ENCODE measurements around the gene ANO6.
"Not testable (repeated sequence)": the region's sequence is repeated elsewhere in the genome, so short reads cannot be mapped to it uniquely, and the experiment has no call there.

ANO6 gene

DNA sequence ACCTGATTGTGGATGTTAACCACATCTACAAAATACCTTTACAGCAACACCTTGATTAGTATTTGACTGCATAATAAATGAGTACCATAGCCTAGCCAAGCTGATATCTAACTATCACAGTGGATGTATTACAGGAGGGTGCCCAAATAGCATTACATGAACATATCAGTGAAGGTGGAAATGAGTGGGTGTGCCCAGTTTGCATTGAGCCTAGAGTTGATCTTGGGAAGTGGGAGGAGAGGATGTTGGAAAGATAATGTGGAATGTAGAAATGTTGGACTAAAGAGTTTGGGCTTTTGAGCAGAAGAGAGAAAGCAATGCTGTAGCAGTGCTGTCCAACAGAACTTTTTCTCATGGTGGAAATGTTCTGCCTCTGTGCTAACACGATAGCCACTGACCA is 98.9 kb downstream of the ANO6 start:
- no peak for DNase-seq (ENCODE audit: low spot score)

DNA sequence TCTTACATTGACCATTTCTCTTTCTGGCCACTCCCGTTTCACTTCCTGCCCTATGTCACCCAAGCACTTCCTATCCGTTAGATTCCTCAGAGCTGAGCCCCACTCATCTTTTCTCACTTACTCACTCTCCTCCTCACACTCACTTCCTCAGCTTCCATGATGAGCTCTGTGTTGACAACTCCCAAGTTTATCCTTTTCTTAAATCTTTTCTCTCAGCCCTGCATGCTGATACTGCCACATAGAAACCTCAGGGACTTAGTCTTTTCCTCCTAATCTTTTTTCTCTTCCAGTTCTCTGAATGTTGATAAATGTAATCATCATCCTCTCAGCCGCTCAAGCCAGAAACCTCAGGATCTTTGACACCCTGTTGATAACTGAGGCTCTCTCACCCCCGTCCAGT is 99.6 kb downstream of the ANO6 start:
- DNase-seq (ENCODE audit: low spot score) = no peak

DNA sequence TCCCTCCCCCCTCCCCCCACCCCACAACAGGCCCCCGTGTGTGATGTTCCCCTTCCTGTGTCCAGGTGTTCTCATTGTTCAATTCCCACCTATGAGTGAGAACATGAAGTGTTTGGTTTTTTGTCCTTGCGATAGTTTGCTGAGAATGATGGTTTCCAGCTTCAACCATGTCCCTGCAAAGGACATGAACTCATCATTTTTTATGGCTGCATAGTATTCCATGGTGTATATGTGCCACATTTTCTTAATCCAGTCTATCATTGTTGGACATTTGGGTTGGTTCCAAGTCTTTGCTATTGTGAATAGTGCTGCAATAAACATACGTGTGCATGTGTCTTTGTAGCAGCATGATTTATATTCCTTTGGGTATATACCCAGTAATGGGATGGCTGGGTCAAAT is 101.4 kb downstream of the ANO6 start:
- not testable (repeated sequence) for DNase-seq (ENCODE audit: low spot score)

DNA sequence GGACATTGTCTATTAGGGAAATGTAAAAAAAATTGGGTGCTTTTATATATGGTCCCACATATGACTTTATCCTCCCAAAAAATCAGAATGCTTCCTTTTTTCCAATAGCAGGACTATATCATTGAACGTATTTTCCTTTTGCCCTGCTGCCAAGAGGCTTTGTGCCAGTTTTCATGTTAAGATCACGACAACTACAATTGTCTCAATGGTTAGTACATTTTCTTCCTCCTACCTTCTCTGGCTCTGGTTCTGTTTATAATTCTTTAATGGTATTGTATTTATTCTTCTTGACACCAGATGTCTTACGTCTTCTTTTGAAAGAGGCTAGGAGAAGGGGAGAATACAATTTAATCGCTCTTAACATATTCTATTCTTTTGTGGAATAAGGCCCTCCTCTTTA is 106.9 kb downstream of the ANO6 start:
- no peak for DNase-seq (ENCODE audit: low spot score)

DNA sequence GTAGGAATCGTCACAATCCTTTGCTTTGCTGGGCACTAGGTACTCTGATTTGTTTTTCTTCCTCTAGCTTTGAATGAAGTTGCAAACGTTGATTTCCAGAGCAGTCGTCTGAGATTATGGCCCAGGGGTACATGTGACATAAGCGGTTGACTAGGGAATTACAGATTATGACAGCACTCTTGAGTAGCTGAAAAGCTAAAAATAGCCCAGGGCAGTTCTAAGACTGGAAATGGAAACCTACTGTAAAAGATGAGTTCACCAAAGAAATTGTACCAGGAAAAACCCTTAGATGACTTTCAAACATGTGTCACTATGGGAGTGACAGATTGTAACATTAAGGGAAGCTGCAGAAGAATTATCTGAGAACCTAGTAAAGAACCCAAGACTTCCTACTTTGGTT is 108.5 kb downstream of the ANO6 start:
- peak; percentile 11 for DNase-seq (ENCODE audit: low spot score)

DNA sequence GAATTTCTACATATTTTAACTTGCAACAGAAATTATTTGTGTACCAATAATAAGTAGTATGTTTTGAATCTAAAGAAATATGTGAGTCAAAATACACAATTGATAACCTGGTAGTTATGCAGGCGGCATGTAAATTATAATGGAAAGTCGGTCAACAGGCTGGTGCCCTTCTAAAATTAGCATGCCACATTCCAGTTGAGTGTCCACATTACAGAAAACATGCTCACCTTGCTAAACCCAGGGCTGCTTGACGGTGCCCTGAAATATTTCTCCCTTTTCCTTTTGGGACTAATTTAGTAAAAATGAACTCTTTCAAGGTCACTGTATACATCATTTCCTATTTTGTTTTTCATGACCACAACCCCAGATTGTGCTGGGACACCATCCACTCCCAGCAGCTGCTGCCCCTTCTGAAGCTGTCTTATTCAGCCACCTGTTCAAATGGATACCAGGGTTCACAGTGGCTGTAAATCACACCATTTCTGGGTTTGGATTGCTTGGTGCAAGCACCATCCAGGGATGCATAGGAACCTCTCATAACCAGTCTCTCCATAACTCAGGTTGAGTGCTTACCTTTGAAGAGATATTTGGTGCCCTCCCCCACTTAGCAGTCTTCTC is 110.6 kb downstream of the ANO6 start:
- no peak for DNase-seq (ENCODE audit: low spot score)

DNA sequence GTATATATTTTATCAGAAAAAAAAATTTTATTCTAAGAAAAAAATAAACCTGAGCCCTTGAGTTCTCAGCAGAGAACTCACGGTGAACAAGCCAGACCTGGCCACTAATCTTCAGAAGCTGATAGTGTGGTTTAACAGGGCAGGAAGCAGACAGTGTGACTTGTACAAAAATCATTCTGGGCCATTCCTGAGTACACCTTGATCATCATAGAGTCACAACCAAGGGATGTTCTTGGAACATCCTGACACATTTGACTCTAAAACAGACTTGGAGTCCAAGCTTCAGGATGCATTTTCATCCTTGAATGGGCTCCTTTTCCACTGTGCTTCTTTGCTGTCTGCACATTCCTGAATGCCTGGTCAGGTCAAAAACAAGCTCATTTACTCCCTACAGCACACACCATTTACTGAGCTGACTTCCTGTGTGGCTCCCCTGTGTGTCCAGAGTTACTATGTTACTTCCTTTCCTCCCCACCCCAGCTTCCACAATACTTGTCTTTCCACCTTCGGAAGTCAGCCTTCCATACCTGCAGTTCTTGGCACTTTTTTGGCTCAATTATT is 112.0 kb downstream of the ANO6 start:
- no peak for DNase-seq (ENCODE audit: low spot score)

DNA sequence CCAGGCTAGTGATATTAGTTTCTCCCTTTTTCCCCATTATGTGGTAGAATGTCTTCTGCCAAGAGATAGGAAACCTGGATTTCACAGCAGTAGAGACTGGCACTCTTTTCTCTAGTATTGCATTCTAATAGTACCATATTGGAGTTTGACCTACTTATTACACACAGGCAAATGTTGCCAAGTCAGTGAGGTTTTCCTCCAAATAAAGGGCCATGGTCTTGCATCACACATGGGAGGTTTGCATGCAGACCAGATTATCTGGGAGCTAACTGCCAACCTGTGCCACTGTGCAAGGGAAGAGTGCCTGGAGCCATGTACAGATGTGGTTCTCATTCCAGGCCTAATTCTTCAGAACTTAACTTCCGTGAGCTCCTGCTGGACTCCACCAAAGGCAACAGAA is 113.3 kb downstream of the ANO6 start:
- no peak for DNase-seq (ENCODE audit: low spot score)

DNA sequence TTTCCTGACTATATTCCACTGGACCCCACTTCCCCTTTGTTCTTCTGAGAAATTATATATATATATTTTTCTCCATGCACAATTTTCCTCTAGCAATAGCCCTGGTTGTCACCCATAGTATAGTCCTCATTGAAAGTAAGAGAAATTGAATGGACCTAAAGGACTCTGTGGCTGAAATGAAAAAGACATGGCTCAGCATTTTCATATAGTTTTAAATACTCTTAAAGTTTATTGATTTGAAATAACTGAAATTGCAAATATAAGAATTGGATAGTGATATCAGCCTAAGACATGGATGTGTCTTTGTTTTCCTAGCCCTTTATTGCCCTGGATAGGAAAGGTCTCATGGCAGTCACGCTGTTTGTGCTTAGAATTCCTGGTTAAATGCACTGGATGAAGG is 113.8 kb downstream of the ANO6 start:
- DNase-seq (ENCODE audit: low spot score) = no peak

DNA sequence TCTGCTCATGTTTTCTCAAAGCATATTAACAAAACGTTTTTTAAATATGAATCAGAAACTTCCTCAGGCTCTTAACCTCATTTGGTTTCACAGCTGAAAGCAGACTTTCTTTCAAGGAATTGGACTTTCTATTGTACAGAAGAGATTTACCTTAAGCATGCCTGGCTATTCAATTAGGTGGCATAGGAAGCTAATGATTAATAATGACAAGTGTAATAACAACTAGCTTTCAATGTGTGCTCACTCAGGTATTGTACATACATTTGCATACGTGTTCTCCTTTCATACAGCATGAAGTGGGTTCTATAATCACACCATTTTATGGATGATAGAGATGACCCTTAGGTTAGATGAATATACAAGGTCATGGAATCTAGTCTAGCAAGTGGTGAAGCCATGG is 115.7 kb downstream of the ANO6 start:
- DNase-seq (ENCODE audit: low spot score) = no peak

DNA sequence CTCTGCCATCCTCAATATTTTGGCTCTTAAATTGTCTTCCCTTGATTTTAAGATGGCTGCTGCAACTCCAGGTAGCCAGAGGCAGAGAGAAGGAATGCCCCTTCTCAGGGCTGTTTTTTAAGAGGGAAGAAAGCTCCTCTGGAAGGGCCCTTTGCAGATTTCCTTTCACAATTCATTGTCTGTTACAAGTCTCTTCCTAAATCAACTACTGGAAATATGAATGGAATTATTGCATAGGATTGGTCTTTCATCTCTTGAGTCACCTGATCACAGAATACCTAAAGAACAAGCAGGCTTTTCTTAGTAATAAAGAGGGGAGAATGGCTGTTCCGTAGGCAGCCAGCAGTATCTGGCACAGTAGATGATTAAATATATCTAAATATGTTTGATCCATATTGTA is 118.5 kb downstream of the ANO6 start:
- DNase-seq (ENCODE audit: low spot score) = no peak

DNA sequence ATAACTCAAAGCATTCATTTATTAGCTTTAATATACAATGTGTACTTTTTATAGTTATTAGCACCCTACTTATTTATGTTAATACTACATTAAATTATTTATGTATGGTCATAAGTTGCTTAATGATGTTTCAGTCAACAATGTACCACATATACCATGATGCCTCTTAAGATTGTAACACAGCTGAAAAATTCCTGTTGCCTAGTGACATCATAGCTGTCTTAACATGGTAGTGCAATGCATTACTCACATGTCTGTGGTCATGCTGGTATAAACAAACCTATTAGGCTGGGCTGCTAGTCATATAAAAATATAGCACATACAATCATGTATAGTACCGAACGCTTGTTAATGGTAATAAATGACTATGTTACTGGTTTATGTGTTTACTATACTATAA is 120.4 kb downstream of the ANO6 start:
- no peak for DNase-seq (ENCODE audit: low spot score)

DNA sequence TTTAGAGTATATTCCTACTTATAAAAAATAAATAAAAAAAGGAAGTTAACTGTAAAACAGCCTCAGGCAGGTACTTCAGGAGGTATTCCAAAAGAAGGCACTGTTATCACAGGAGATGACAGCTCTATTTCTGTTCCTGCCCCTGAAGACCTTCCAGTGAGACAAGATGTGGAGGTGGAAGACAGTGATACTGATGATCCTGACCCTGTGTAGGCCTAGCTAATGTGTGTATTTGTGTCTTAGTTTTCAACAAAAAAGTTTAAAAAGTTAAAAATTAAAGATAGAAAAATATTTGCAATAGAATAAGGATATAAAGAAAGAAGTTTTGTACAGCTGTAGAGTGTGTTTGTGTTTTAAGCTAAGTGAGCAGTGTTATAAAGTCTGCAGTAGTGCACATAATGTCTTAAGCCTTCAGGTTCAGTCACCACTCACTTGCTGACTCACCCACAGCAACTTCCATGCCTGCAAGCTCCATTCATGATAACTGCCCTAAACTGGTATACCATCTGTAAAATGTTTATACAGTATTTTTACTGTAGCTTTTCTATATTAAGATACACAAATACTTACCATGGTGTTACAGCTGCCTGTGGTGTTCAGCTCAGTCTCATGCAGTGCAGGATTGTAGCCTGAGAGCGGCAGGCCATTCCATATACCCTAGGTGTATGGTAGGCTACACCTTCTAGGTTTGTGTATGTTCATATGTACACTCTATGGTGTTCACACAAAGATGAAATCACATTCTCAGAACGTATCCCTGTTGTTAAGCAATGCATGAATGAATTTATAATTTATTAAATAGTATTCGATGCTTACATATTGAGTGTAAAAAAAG is 121.1 kb downstream of the ANO6 start:
- peak; percentile 6 for DNase-seq (ENCODE audit: low spot score)

DNA sequence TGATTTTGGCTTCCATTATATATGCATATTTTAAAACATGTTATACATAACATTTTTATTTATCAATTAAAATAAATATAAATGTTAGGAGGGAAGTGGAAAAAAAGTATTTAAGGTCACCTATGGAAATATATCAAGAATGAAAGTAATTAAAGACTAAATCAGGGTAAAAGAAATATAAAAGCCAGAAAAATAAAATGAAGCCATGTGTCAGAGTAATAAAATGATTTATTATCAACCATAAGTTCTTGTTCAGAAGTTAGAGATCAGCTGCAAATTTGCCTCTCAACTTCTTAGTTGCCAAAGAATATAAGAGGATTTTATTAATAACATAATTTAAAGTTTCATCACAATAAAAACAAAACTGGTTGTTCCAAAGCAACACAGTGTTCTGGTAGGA is 121.9 kb downstream of the ANO6 start:
- DNase-seq (ENCODE audit: low spot score) = no peak

DNA sequence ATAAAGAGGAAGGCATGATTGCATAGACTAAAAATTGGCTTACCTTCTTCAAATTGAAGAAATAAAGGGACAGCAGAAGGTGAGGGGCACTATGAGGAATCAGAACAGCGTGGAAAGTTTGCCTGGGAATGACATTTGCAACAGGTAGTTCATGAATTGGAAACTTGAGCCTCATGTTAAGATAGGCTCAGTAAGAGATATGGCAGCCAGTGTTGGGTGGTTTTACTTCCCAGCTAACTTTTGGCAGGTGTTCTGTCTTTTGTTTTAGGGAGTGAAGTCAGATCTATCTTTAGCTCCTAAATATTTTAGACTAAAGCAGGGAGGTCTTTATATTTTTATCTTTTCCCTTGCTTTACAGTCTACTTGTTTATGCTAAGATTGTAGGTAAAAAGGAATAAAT is 122.4 kb downstream of the ANO6 start:
- DNase-seq (ENCODE audit: low spot score) = no peak

DNA sequence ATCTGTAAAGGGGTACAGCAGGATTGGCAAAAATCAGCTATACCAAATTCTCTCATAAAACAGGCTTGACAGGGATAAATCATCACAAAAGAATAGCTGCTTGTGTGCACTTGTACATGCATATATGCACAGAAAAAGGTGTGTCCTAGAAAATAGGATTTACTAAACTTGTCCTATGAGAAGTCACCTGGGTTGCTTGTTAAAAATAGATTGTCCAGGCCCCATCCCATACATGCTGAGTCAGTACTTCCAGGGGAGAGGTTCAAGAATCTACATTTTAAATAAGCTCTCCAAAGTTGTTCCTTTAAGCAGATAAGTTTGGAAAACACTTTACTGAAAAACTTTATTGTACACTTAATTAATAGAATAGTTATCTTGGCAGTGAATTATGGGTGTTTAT is 123.1 kb downstream of the ANO6 start:
- no peak for DNase-seq (ENCODE audit: low spot score)

DNA sequence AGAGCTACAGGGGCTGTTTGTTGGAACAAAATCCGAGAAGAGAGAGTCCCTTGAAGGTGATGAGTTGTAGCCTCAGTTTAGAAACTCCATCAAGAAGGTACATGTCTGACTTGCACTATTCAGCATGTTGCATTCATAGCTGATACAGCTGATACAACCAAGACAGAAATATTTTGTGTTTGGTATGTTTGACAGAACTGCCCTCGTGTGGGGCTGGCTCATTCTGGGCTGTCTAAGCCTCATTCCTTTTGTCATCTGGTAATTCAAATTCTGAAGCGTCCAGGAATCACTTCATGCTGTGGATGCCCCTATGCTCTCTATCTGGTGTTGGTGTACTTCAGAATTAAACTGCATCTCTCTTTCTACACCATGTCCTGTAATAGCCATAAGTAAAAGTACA is 126.3 kb downstream of the ANO6 start:
- DNase-seq (ENCODE audit: low spot score) = no peak

DNA sequence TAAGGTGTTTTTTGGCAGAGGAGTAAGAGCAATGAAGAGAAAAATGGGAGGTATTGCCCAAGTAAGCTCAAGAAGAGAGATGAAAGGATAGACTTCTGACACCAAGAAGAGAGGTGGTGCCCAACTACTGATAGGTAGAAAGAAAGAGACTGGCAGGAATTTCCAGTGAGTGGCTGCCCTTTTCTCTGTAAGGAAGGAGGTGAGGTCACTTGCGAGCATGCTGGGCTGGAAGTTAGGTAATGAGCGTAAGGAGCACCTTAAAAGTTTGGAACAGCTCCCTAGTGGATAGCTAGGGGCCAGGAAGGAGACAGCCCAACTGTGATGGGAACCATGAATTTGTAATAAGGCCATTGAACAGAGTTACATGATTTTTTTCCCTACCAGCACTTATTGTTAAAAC is 127.0 kb downstream of the ANO6 start:
- DNase-seq (ENCODE audit: low spot score) = no peak

DNA sequence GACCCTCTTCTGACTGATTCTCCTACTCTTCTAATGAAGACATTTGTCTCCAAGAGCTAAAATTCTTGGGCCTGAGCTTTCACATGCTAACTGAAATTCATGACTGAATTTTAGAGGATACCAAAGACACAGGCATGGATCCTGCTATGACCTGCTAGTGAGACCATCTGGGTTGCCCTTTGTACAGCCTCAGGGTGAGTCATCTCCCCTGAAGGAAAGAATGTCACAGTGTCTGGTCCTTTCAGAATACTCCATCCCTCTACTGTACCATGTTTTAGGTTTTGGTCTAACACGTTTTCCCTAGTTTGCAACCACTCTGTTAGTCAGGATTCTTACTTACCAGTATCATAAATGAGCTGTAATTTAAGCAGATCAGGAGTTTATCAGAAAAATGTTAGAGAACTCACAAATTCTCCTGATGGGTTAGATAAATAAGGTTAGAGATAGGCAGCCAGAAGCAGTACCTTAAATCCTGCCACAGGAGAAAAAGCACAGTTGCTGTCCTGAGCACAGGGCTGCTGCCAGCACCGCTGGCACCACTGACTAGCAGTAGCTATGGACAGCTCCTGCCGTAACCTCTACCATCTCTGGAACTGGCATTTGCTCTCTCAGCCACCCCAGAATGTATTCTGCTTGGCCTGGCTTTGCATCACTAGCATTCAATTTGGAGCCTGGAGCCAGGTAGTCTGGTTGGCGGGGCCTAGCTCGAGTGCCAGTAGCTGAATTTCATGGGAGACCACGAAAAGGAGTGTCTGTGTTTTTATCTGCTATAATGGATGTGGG is 127.6 kb downstream of the ANO6 start:
- peak; percentile 25 for DNase-seq (ENCODE audit: low spot score)

DNA sequence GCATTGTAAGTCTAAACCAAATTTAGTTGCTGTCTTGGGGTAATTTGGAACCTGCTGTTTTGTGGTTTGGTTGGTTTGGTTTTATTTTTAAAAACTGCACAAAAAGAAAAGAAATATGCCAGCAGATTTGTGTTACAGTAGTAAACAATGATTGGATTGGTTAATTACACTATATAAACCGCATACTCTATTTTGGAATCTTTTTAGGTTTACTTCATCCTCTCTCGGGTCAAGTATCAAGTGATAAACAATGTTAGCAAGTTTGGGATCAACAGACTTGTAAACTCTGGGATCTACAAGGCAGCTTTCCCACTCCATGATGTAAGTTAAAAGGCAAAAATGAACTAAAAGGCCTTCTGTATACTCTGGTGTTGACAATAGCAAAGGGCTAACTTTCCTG is 132.4 kb downstream of the ANO6 start:
- DNase-seq (ENCODE audit: low spot score) = no peak

DNA sequence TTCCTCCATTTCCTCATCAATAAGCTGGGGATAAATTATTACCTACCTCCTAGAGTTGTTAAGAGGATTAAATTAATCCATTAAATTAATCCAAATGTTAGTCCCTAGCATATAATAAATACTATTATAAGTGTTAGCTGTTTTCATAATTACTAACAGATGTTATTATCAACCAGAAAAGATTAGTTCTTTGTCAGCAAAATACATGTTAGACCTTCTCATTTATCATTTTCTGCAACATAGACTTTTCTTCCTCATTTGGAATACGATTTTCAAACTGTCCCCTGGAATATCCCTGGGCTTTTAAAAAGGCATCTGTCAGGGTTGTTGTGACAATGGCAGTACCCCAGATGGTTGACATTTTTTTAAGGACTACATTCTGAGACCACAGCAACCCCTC is 133.1 kb downstream of the ANO6 start:
- no peak for DNase-seq (ENCODE audit: low spot score)

DNA sequence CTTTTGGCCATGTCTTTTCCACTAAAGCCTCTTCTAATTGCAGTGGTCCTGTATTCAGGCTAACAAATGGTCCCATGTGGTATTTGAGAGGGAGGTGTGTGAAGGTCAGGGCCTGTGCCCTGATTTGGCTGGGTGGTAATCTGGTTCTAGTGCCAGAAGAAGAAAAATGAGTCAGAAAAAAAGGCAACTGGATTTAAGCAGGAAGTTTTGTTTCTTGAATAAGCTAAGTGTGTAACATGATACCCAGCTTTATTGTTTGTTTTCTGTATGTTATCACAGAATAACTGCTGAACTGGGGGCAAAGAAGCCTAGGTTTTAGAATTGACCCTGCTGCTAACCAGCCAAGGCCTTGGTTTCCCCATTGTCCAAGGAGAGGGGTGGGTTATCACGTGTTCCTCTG is 134.0 kb downstream of the ANO6 start:
- DNase-seq (ENCODE audit: low spot score) = no peak

DNA sequence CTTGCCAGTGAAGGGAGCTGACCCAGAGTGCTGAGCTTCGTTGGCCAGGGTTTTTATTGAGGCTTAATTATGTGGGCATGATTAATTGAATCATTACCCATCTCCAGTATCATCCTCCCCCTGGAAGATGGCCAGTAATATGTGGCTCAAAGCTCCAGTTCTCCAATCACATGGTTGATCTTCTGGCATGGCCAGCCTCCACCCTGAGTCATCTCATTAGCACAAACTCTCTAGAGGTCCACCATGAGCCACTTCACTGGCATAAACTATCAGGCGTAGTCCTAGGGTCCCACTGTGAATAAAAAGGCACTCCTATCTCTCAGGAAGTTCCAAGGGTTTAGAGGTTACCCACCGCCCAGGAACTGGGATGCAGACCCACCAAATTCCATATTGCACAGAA is 135.0 kb downstream of the ANO6 start:
- no peak for DNase-seq (ENCODE audit: low spot score)

Data from hepatic stellate cell (primary cell).